WTC11 (cell line): ENCODE results near the gene SLC7A8.
A peak's percentile ranks its signal among the peaks of the same experiment; 100 is the strongest.

Experiments used
- CBFB ChIP-seq: sonication (generic); formaldehyde crosslinking; IDR thresholded peaks from 2 replicates; pipeline ENCODE4 v1.8.1; 2022; ENCODE audit warnings: mild to moderate bottlenecking, low read depth, missing genetic modification reagents
- CREB1 ChIP-seq: sonication (generic); formaldehyde crosslinking; IDR thresholded peaks from 2 replicates; pipeline ENCODE4 v1.8.0; 2023; ENCODE audit warnings: mild to moderate bottlenecking, missing genetic modification reagents
- CTCF ChIP-seq: fragments of 200-600 bp; IDR thresholded peaks from 2 replicates; pipeline ENCODE4 v1.8.0; 2022; ENCODE audit warnings: antibody characterized with exemption
- MXD4 ChIP-seq: fragments of 250-450 bp; sonication (Bioruptor Pico); IDR thresholded peaks from 2 replicates; pipeline ENCODE4 v1.8.0; 2021; ENCODE audit warnings: mild to moderate bottlenecking, moderate library complexity, borderline replicate concordance
- NR2C2 ChIP-seq: sonication (generic); formaldehyde crosslinking; IDR thresholded peaks from 2 replicates; pipeline ENCODE4 v1.8.0; 2022; ENCODE audit warnings: mild to moderate bottlenecking, missing genetic modification reagents
- NR3C1 ChIP-seq: sonication (generic); formaldehyde crosslinking; conservative IDR thresholded peaks from 2 replicates; pipeline ENCODE4 v1.8.1; 2023; ENCODE audit warnings: low read depth, mild to moderate bottlenecking, missing genetic modification reagents
- SMAD4 ChIP-seq: sonication (generic); formaldehyde crosslinking; IDR thresholded peaks from 2 replicates; pipeline ENCODE4 v1.8.0; 2022; ENCODE audit warnings: mild to moderate bottlenecking, missing genetic modification reagents
- ZNF121 ChIP-seq: sonication (generic); formaldehyde crosslinking; IDR thresholded peaks from 2 replicates; pipeline ENCODE4 v1.8.0; 2023; ENCODE audit warnings: missing genetic modification reagents
- TF ChIP-seq, protein P1 (sequence below): sonication (generic); formaldehyde crosslinking; conservative IDR thresholded peaks from 2 replicates; pipeline ENCODE4 v1.8.1; 2022; ENCODE audit warnings: mild to moderate bottlenecking, missing genetic modification reagents

DNA sequence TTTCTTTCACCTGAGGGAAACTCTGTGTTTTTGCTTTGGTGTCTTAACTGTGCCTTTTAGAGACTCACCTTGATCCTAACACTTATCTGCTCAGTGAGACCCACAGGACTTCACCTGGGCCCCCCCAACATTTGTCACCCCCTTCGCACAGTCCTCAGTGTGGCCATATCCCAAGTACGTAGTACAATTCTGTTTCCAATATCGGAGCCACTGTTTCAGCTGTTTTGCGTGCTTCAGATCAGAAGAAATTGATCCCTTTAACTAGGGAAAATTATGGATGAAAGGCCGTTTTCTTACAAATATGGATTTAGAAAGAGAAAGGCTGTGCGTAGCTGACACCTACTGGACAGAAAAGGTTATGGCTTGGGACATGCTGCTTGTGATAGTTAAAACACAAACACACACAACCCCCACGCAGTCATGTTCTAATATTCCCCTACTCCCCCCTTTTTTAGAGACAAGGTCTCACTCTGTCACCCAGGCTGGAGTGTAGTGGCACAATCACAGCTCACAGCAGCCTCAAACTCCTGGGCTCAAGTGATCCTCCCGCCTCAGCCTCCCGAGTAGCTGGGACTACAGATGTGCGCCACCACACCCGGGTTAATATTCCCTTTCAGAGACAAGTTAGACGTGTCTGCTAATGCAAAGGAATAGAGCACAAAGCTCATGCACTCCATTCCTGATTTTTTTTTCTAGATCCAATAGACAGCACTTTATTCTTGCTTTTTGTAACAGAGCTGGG, 3.6 kb upstream of the SLC7A8 start:
- TF ChIP-seq NR2C2 (no peak), CTCF (peak; percentile 53; the same call in 1 of the 2 replicates), NR3C1 (no peak), CREB1 (CRISPR knock-in tag) (no peak), ZNF121 (CRISPR knock-in tag) (no peak), CBFB (CRISPR knock-in tag) (no peak), SMAD4 (no peak), MXD4 (CRISPR knock-in tag) (no peak)
- TF ChIP-seq, protein P1, sequence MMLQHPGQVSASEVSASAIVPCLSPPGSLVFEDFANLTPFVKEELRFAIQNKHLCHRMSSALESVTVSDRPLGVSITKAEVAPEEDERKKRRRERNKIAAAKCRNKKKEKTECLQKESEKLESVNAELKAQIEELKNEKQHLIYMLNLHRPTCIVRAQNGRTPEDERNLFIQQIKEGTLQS: no peak
